ENCODE results near the gene ANKS1B.
"Not testable (repeated sequence)": the region's sequence is repeated elsewhere in the genome, so short reads cannot be mapped to it uniquely, and the experiment has no call there.

Gene ANKS1B

GRCh38 chr12:98772818-98773217 lies 1211.9 kb downstream of the ANKS1B start:
- no peak for DNase-seq (ENCODE audit: low read depth, low spot score)

- no peak for DNase-seq (ENCODE audit: low read depth, low spot score)
These were observed 1212.7 kb downstream of the ANKS1B start for GRCh38 chr12:98771811-98772752.

GRCh38 chr12:98770230-98770629 lies 1214.5 kb downstream of the ANKS1B start:
- DNase-seq (ENCODE audit: low read depth, low spot score): no peak

- DNase-seq (ENCODE audit: low read depth, low spot score): no peak
These were observed 1215.7 kb downstream of the ANKS1B start for GRCh38 chr12:98769068-98769467.

GRCh38 chr12:98767248-98767647 lies 1217.5 kb downstream of the ANKS1B start:
- DNase-seq (ENCODE audit: low read depth, low spot score): no peak

- DNase-seq (ENCODE audit: low read depth, low spot score): no peak
These were observed 1221.1 kb downstream of the ANKS1B start for GRCh38 chr12:98763656-98764055.

GRCh38 chr12:98758331-98758730 lies 1226.4 kb downstream of the ANKS1B start:
- no peak for DNase-seq (ENCODE audit: low read depth, low spot score)

- no peak for DNase-seq (ENCODE audit: low read depth, low spot score)
These were observed 1227.3 kb downstream of the ANKS1B start for GRCh38 chr12:98757455-98757854.

- DNase-seq (ENCODE audit: low read depth, low spot score): not testable (repeated sequence)
These were observed 1228.9 kb downstream of the ANKS1B start for GRCh38 chr12:98755855-98756254.

GRCh38 chr12:98754095-98754494 lies 1230.6 kb downstream of the ANKS1B start:
- no peak for DNase-seq (ENCODE audit: low read depth, low spot score)

GRCh38 chr12:98752726-98753125 lies 1232.0 kb downstream of the ANKS1B start:
- no peak for DNase-seq (ENCODE audit: low read depth, low spot score)

- DNase-seq (ENCODE audit: low read depth, low spot score): no peak
These were observed 1233.1 kb downstream of the ANKS1B start for GRCh38 chr12:98751580-98752115.

- no peak for DNase-seq (ENCODE audit: low read depth, low spot score)
These were observed 1234.2 kb downstream of the ANKS1B start for GRCh38 chr12:98750511-98750910.

GRCh38 chr12:98748463-98748862 lies 1236.3 kb downstream of the ANKS1B start:
- no peak for DNase-seq (ENCODE audit: low read depth, low spot score)

GRCh38 chr12:98745578-98746391 lies 1239.0 kb downstream of the ANKS1B start:
- no peak for DNase-seq (ENCODE audit: low read depth, low spot score)

GRCh38 chr12:98744680-98745079 lies 1240.1 kb downstream of the ANKS1B start:
- no peak for DNase-seq (ENCODE audit: low read depth, low spot score)

GRCh38 chr12:98743362-98743953 lies 1241.3 kb downstream of the ANKS1B start:
- DNase-seq (ENCODE audit: low read depth, low spot score): no peak

- DNase-seq (ENCODE audit: low read depth, low spot score): no peak
These were observed 1243.0 kb downstream of the ANKS1B start for GRCh38 chr12:98741556-98742265.

GRCh38 chr12:98741196-98741555 lies 1243.6 kb downstream of the ANKS1B start:
- no peak for DNase-seq (ENCODE audit: low read depth, low spot score)

GRCh38 chr12:98740751-98741150 lies 1244.0 kb downstream of the ANKS1B start:
- DNase-seq (ENCODE audit: low read depth, low spot score): no peak

- no peak for DNase-seq (ENCODE audit: low read depth, low spot score)
These were observed 1246.2 kb downstream of the ANKS1B start for GRCh38 chr12:98738539-98738938.

Measured in iPS DF 19.7 (cell line).